ENCODE data around the gene ABCB9.

- TF ChIP-seq CTCF (IDR thresholded peaks at IDR 0.05) (no peak), POLR2A (IDR thresholded peaks at IDR 0.05) (no peak)
Measured at GRCh38 chr12:122895320-122895703, 71.0 kb downstream of the ABCB9 start.
